DMS114 treated with DMSO at 0.1 percent for 48 hours (cell line): ENCODE data around the gene RAB28.

Experiments
- DNase-seq: peaks from one replicate; lab custom pipeline; 2025; ENCODE audit not compliant: unreplicated experiment; lab: John Stamatoyannopoulos, UW

The RAB28 gene

DNA sequence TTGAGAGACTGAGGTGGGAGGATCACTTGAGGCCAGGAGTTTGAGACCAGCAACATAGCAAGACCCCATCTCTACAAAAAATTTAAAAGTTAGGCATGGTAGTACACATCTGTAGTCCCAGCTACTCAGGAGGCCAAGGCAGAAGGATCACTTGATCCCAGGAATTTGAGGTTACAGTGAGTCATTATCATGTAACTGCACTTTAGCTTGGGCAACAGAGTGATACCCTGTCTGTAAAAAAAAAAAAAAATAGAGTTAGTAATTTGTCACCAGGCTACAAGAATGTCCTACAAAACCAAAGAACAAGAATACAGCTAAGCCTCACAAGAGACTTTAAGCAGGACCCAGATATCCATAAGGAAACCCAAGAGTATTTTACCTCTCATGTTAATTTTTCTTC is 27.0 kb upstream of the RAB28 start:
- no peak for DNase-seq

DNA sequence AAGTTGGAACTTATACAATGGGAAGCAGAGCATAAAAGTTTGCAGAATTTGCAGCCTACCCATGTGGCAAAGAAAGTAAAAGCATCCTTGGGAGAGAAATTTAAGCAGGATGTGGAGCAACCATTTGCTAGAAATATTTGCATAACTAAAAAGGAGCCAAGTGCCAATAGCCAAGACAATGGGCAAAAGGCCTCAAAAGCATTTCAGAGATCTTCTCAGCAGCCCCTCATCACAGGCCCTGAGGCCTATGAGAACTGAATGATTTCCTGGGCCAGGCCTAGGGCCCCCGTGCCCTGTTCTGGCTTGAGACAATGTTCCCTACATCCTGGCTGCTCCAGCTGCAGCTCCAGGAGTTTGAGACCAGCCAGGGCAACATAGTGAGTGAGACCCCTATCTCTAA is 25.3 kb upstream of the RAB28 start:
- DNase-seq, result no peak

- no peak for DNase-seq
These were observed 20.2 kb upstream of the RAB28 start for GRCh38 chr4:13504374-13504773.

GRCh38 chr4:13498469-13498868 is 14.3 kb upstream of the RAB28 start:
- DNase-seq, result no peak

- DNase-seq, result no peak
These were observed 12.5 kb upstream of the RAB28 start for GRCh38 chr4:13496605-13497004.

GRCh38 chr4:13495753-13496152 is 11.6 kb upstream of the RAB28 start:
- no peak for DNase-seq

DNA sequence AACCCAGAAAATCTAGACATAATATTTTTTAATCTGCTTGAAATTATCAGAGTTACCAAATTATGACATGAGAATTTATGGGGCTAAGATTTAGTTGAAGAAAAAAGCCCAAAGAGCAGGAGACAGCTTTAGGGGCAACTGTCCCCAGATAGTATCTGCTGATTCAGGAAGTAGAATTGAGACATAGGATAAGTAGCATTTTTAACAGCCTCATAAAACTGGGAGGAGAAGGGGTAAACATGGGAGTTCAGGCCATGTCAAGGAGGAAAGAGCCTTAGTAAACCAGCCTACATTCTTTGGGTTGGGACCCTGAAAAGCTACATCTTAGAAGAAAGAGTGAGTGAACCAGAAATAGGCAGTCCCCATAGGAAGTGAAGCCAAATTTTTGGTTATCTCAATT is 9.7 kb upstream of the RAB28 start:
- no peak for DNase-seq

GRCh38 chr4:13492747-13493146 is 8.6 kb upstream of the RAB28 start:
- no peak for DNase-seq

- peak; percentile 66 for DNase-seq
These were observed 645 bp upstream of the RAB28 start for GRCh38 chr4:13484749-13485221.

DNA sequence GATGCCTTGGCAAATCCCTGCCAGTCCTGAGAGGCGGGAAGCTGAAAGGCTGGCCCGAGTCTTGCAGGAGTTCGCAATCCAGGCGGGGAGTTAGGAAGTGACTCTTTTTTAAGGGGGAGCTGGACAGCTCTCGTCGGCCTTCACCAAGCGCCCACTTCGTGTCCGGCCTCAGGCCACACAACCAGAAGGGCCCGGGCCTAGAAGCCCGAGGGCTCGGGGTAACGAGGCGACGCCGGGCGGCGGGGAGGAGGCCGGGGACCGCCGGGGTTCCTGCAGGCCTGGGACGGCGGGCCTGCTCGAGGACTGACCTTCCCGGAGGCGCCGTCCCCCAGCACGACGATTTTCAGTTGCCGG is 395 bp downstream of the RAB28 start:
- DNase-seq, result no peak

DNA sequence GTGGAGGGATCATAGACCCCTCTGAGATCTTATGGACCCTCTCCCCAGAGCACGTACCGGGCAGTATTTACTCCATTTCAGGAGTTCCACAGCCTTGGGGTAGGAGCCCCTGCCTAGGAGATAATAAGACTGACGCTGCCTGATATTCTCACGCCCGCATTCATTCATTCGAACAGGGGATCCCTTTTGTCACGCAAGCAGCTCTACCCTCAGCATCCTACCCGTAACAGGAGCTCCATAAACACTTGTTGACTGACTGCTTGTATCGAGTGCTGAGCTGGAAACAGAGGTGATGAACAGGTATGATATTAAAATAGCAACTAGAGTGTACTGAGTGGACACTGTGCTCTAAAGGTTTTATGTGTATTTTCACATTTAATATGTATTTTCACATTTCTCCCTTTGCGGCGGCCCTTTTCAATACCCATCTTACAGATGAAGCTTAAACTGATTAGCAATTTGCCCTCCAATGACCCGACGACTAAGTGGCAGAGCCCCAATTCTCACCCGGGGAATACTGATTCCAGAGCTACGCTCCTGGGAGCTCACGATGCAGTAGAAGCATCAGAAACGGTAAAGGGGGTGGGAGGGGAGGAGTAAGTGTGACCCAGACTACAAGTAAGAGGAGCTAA is 888 bp downstream of the RAB28 start:
- DNase-seq, result peak; percentile 41

DNA sequence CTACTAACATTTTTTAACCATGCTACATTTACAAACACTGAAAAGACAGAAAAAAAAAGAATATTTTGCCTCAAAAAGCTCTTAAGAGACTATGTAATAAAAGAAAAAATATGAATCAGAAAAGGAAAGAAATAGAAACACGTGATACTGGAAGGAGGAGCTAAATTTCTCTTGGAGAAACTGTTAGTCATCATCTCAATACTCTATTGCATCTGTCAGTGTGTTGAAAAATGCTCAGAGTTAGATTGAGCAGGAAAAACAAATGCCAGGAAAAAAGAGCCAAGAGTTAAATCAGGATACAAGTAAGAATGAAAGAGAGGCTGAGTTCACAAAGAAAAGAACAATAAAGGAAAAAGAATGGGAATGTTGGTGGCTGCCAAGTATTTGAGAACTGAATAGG is 2.6 kb downstream of the RAB28 start:
- DNase-seq, result no peak

DNA sequence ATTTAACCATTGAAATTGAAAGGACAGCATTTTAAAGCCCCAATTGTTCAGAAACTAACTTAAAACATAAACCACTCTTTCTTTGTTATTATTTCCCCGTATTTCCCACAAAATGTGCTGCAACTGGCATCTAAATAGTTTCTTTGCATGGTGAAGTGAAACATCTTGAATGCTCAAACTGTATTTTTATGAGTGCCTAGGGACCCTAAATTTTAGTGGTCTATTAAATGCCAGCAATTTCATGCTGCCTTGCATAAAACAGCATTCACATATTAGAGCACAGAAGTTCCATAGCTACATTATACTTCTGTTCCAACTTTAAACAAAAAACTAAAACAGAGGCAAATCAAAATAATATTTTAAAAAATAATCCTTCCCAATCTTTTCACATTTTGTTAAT is 5.4 kb downstream of the RAB28 start:
- no peak for DNase-seq

DNA sequence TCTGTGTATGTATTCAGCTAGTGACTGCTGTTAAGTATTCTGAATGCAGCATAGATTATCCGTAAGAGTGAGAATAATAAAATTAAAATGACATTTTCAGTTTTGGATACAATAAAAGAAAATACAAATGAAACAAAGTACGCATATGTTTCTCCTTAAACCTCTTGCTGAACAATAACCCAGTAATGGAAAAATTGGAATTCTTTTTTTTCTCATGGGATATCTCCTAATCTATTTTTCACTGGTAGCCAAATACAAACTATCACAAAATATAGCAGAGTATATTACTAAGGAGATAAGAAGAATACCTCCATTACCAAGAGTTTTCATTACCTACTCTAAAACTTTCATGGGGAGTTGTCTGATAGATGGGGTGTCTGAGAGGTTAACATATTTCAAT is 6.0 kb downstream of the RAB28 start:
- no peak for DNase-seq

GRCh38 chr4:13476915-13477314 is 7.2 kb downstream of the RAB28 start:
- no peak for DNase-seq

DNA sequence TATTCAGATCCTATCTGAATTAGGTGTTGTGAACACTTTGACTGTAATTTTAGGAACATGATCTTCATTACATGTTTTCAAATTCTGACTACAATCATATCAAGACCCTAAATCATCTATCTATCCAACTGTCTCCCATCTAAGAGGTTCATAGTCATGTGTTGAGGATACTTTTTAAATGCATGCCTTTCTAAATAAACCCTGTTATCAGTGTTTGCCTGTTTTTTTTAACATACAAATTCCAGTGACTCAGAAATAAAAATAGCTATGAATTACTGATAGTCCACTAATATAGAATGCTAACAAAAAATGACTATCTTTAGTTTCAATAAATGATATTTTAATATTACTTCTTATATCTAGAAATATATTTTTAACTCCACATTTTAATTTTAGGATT is 8.0 kb downstream of the RAB28 start:
- DNase-seq, result no peak

DNA sequence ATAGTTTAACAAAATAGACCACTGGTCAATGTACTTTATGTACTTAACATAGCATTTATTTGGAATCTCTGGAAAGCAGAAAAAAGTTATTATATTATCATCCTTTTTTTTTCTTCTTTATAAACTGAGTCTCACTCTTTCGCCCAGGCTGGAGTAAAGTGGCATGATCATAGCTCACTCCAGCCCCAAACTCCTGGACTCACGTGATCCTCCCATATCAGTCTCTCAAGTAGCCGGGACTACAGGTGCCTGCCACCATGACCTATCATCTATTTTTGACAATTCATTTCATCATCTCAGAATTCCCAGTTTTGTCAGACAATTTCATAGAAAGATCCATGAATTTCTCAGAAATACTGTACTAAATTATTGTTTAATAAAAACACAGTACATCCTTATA is 12.7 kb downstream of the RAB28 start:
- DNase-seq, result no peak

DNA sequence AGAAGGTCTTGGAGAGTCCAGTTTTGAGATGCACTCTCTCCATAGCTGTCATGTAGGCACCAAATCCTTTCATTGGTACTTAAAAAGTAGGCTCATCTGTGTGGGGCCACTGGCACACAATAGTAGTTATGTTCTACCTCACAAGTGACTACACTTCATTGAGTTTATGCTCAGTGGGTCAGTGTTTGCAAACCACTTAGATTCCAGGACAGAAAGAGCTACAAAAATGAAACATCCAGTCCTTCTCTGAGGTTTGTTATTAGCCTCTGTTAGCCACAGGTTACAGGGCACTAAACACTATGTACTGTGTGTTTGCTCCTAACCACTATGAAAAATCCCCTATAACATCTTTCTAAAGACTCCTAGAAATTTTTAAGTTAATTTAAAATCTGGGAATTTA is 13.8 kb downstream of the RAB28 start:
- DNase-seq, result no peak

DNA sequence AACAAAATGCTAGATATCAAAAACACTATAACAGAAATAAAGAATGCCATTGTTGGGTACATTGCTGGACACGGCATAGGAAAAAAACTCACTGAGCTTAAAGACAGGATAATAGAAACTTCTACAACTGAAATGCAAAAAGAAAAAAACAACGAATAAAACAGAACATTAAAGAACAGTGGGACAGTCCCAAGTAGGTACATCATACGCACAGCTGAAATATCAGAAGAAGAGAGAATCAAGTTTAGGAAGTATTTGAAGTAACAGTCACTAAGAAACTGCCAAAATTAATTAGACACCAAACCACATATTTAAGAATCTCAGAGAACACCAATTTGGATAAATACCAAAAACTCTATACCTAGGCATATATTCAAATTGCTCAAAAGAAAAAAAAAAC is 19.2 kb downstream of the RAB28 start:
- no peak for DNase-seq

- no peak for DNase-seq
These were observed 19.6 kb downstream of the RAB28 start for GRCh38 chr4:13464543-13464942.

DNA sequence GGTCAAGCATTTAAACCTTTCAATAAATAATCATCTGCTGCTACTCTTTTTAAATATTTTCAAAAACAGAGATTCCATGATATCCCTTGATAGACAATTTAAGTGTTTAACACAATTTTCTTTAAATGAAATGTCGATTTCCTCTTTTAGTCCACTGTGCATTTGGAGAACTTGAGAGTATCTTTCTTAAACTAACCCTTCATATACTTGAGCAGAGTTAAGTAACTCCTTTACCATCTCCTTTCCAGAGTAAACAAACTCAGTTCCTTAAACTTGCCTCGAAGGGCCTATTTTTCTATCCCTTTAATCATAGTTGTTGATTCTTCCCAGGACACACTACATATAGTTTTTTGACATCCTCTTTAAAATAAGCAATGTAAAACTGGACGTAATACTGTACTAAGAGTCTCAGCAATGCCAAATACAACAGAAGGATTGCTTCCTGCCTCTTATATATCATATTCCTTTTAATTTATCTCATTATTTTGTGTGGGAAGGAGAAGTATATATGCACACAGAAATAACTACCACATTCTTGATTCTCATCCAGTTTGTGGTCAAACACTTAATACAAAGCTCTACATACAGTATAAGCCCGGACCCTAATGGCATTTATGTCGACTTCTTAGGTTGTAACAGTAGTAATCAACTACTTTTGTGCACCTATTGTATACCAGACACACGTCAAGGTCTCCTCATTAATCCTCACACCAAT is 22.8 kb downstream of the RAB28 start:
- DNase-seq, result no peak

DNA sequence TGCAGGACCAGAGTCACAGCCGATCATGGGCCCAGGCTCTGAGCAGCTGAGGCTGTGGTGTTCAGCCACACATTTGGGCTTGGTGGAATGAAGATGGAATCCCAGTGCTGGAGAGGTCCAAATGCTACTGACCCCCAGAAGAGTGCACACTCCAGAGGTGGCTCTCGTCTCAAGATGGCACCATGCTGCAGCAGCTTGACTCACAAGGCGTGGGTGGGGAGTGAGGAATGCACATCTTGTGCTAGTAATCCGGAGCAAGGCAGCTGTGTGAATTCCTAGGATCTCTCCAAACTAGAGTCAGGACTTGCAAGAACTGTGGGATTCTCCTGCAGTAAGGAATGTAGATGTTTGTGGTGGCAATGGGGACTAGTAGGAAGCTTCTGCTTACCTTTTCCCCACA is 28.7 kb downstream of the RAB28 start:
- no peak for DNase-seq

GRCh38 chr4:13454786-13455185 is 29.4 kb downstream of the RAB28 start:
- DNase-seq, result no peak
